Measurements from ENCODE around the gene TBC1D16. TPM values are rescaled to one million over a fixed set of nuclear protein-coding genes. Genes with fewer than 3 reads are reported as not detected.

The TBC1D16 gene
- total and polyA plus RNA-seq, 10 of the 15 experiments (the other 5 are each of a cell fraction or from before 2014, with no cell fraction given) = 0.01 to 0.13 (median 0.06) TPM; not detected in 3

GRCh38 chr17:79921411-79922115 lies 114.1 kb downstream of the TBC1D16 start (continued):
- TF ChIP-seq ZNF687 (IDR thresholded peaks at IDR 0.05) = no peak
- TF ChIP-seq MXI1 (IDR thresholded peaks at IDR 0.05; ENCODE audit: low read depth, low read length) = no peak
- TF ChIP-seq EZH2 (IDR thresholded peaks at IDR 0.05; ENCODE audit: borderline replicate concordance, control insufficient read depth, low read depth, low read length) = no peak
- no peak for TF ChIP-seq NKRF (conservative IDR thresholded peaks at IDR 0.05)
- TF ChIP-seq MLLT1 (IDR thresholded peaks at IDR 0.05) = 0 out of 2 replicates have a peak, but pooled peaks have one; percentile 22
- TF ChIP-seq MYC (IDR thresholded peaks at IDR 0.05; ENCODE audit: insufficient read depth, insufficient read length, insufficient replicate concordance, low read length, severe bottlenecking) = no peak
- no peak for TF ChIP-seq ZBED1 (IDR thresholded peaks at IDR 0.05; ENCODE audit: borderline replicate concordance)
- no peak for TF ChIP-seq ZNF274 (IDR thresholded peaks at IDR 0.05; ENCODE audit: insufficient read depth, insufficient read length)
- TF ChIP-seq RAD51 (IDR thresholded peaks at IDR 0.05) = no peak
- TF ChIP-seq ZNF217 (IDR thresholded peaks at IDR 0.05) = peak; percentile 90
- TF ChIP-seq NR2C2 (IDR thresholded peaks at IDR 0.05; ENCODE audit: borderline replicate concordance, control insufficient read depth, insufficient read length, low read depth) = no peak
- peak; percentile 59; the same call in 1 of the 2 replicates for TF ChIP-seq DPF2 (IDR thresholded peaks at IDR 0.05)
- TF ChIP-seq MYB (IDR thresholded peaks at IDR 0.05; ENCODE audit: borderline replicate concordance, low read depth, low read length) = no peak

All from GM12878 (cell line).